GM12891 (cell line): ENCODE measurements around the gene MMP23B.
"Not testable (repeated sequence)": the region's sequence is repeated elsewhere in the genome, so short reads cannot be mapped to it uniquely, and the experiment has no call there.

ENCODE experiments used
- POLR2A ChIP-seq: IDR thresholded peaks from 2 replicates; pipeline ENCODE4 v1.6.1; 2011; ENCODE audit warnings: low read depth, low read length, control low read depth
- TAF1 ChIP-seq: IDR thresholded peaks from 2 replicates; pipeline ENCODE4 v1.6.1; 2011; ENCODE audit warnings: low read depth, low read length, control low read depth

DNA sequence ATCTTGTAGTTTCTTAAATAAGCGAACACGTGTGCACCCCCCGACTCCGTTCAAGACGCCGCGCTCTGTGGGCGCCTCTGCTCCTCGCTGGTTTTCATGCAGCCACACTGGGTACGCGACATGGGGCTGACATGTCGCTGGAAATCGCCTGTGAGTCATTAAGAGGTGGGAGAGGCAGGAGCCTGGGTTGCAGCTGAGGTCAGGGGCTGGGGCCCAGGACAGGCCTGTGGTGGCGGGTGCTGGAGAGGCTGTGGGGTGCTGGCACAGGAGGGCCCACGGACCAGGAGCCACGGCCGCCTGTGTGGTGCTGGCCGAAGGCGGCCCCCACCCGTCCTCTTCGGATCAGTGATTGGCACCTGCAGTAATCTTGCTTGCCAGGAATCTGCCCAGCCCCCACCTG lies 42.8 kb downstream of the MMP23B start:
- not testable (repeated sequence) for TF ChIP-seq TAF1, POLR2A
